Upper lobe of left lung (tissue), 6 donors: ENCODE measurements around the gene AKAP11. TPM values are rescaled to one million over a fixed set of nuclear protein-coding genes. Genes with fewer than 3 reads are reported as not detected.

ENCODE experiments used
- ATAC-seq, 2 donors: fragments of 200-7000 bp; cut with Tn5 transposase; one replicate each; pipeline ENCODE4 v1.9.1; 2022; ENCODE audit warnings: mild to moderate bottlenecking in 2 of 2, moderate library complexity in 2 of 2; ENCODE audit not compliant: low FRiP score in 2 of 2
- DNase-seq, 2 donors: peaks; one replicate each; pipeline ENCODE4 v3.0.0-alpha.2; 2019 to 2020
- H3K27ac ChIP-seq, 4 donors: fragments of 200-600 bp; sonication (generic); one replicate each; pipeline ENCODE4 v1.5.1; 2016 to 2019
- H3K27me3 ChIP-seq, 4 donors: fragments of 200-600 bp; sonication (generic); one replicate each; pipeline ENCODE4 v1.5.1; 2017 to 2019
- H3K36me3 ChIP-seq, 4 donors: fragments of 200-600 bp; sonication (generic); one replicate each; pipeline ENCODE4 v1.5.1; 2016 to 2019
- H3K4me1 ChIP-seq, 4 donors: fragments of 200-600 bp; sonication (generic); one replicate each; pipeline ENCODE4 v1.5.1; 2018 to 2019
- H3K4me3 ChIP-seq, 4 donors: fragments of 200-600 bp; sonication (generic); one replicate each; pipeline ENCODE4 v1.5.1; 2017 to 2019; ENCODE audit warnings: mild to moderate bottlenecking in 2 of 4, moderate library complexity in 1 of 4
- H3K9me3 ChIP-seq, 4 donors: fragments of 200-600 bp; sonication (generic); one replicate each; pipeline ENCODE4 v1.5.1; 2018 to 2019
- EP300 ChIP-seq, 4 donors: sonication (generic); formaldehyde crosslinking; IDR thresholded peaks; one replicate each; pipeline ENCODE4 v1.5.1; 2017; ENCODE audit warnings: antibody characterized with exemption in 4 of 4, control low read depth in 2 of 4
- POLR2A ChIP-seq, 4 donors: fragments of 450-650 bp; IDR thresholded peaks; one replicate each; pipeline ENCODE4 v1.5.1; 2016 to 2017; ENCODE audit warnings: antibody characterized with exemption in 4 of 4, mild to moderate bottlenecking in 2 of 4
- POLR2AphosphoS5 ChIP-seq, 2 donors: sonication (generic); formaldehyde crosslinking; IDR thresholded peaks; one replicate each; pipeline ENCODE4 v1.5.1; 2017; ENCODE audit warnings: antibody characterized with exemption in 2 of 2
- WGBS, 2 donors: methylation state at CpG; one replicate each; pipeline ENCODE4 v1.1.5; 2017 to 2018; 5-methylcytosine and 5-hydroxymethylcytosine counted together
- total RNA-seq, 6 donors: library from RNA; depleted of rRNA in 4 of 6; stranded (reverse); fragments of >200 nt in 4 of 6; gene quantifications; one replicate each; pipeline versions ENCODE4 v1.1.0 to v1.2.1, GENCODE V29; 2016 to 2021
- TF ChIP-seq, protein P1 (sequence below), 6 experiments: fragments of 450-650 bp in 4 of 6; fragments of 200-600 bp in 2 of 6; sonication (generic) in 2 of 6; IDR thresholded peaks; one replicate each; pipeline ENCODE4 v1.5.1; 2016 to 2019; ENCODE audit warnings: antibody characterized with exemption in 6 of 6
- donor health status: DM: no; HTN: no; CAD: no; lungs with moderate emphysema.
- donor health status: DM: no; HTN: yes; CAD: no; lungs with severe emphysema.

The AKAP11 gene
- total RNA-seq, 6 donors from 2014 or later: 22.8 to 72.2 (median 25.9) TPM

DNA sequence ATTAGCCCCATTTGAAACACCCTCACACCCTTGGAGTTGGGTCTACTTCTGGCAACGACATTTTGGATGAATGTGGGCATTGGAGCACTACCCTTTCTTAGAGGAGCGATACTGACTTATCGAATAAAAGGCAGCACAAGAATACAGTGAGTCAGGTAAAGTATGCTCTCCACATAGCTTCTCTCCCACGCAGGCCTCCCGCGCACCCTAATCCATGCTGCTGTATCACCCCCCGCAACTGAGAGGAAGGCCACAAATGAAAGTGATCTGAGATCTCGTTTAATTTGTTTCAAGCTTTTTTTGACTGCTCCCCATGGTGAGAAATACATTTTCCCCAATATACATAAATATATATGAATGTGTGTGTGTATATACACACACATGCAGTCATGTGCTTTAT, 25.4 kb upstream of the AKAP11 start:
- WGBS, 2 donors: 92 to 94% methylated on average over 8 of the region's 8 CpGs
- TF ChIP-seq POLR2AphosphoS5 (IDR thresholded peaks at IDR 0.05) (no peak), POLR2A (IDR thresholded peaks at IDR 0.05) (no peak), EP300 (IDR thresholded peaks at IDR 0.05) (no peak)
- TF ChIP-seq, protein P1, sequence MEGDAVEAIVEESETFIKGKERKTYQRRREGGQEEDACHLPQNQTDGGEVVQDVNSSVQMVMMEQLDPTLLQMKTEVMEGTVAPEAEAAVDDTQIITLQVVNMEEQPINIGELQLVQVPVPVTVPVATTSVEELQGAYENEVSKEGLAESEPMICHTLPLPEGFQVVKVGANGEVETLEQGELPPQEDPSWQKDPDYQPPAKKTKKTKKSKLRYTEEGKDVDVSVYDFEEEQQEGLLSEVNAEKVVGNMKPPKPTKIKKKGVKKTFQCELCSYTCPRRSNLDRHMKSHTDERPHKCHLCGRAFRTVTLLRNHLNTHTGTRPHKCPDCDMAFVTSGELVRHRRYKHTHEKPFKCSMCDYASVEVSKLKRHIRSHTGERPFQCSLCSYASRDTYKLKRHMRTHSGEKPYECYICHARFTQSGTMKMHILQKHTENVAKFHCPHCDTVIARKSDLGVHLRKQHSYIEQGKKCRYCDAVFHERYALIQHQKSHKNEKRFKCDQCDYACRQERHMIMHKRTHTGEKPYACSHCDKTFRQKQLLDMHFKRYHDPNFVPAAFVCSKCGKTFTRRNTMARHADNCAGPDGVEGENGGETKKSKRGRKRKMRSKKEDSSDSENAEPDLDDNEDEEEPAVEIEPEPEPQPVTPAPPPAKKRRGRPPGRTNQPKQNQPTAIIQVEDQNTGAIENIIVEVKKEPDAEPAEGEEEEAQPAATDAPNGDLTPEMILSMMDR (IDR thresholded peaks at IDR 0.05): no peak

DNA sequence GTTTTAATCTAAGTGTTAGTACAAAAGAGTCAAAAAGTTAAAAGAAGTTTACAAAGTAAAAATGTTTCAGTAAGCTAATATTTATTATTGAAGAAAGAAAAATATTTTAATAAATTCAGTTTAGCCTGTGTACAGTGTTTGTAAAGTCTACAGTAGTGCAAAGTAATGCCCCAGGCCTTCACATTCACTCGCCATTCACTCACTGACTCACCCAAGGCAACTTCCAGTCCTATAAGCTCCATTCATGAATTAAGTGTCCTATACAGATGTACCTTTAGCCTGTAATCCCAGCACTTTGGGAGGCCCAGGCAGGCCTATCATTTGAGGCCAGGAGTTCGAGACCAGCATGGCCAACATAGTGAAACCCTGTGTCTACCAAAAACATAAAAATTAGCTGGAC, 24.1 kb upstream of the AKAP11 start:
- no peaks in the 10 kb centered on the region for H3K9me3 ChIP-seq
- TF ChIP-seq EP300 (IDR thresholded peaks at IDR 0.05) (no peak), POLR2A (IDR thresholded peaks at IDR 0.05) (no peak), POLR2AphosphoS5 (IDR thresholded peaks at IDR 0.05) (no peak)
- TF ChIP-seq, protein P1 (IDR thresholded peaks at IDR 0.05): no peak
- no peak overlapping the region for H3K27ac ChIP-seq
- no peaks in the 10 kb centered on the region for H3K36me3 ChIP-seq
- DNase-seq (no peak), ATAC-seq (no peak)
- no peaks in the 10 kb centered on the region for H3K27me3 ChIP-seq
- H3K4me3 ChIP-seq: no peak overlapping the region
- H3K4me1 ChIP-seq: no peaks in the 10 kb centered on the region
- WGBS, 2 donors: 44 to 98% methylated on average over 2 of the region's 2 CpGs

More for the DNA sequence above, 25.4 kb upstream of the AKAP11 start:
- ATAC-seq: no peak
- no peaks in the 10 kb centered on the region for H3K36me3 ChIP-seq
- no peaks in the 10 kb centered on the region for H3K27me3 ChIP-seq
- H3K4me3 ChIP-seq: no peak overlapping the region
- no peaks in the 10 kb centered on the region for H3K4me1 ChIP-seq
- H3K9me3 ChIP-seq: no peaks in the 10 kb centered on the region
- DNase-seq: no peak
- no peak overlapping the region for H3K27ac ChIP-seq

DNA sequence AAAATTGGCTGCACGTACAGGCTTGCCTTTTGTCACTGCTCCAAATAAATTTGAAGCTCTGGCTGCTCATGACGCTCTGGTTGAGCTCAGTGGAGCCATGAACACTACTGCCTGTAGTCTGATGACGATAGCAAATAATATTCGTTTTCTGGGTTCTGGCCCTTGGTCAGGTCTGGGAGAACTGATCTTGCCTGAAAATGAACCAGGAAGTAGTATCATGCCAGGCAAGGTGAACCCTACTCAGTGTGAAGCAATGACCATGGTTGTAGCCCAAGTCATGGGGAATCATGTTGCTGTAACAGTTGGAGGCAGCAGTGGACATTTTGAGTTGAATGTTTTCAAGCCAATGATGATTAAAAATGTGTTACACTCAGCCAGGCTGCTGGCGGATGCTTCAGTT, 16.1 kb upstream of the AKAP11 start:
- TF ChIP-seq POLR2AphosphoS5 (IDR thresholded peaks at IDR 0.05) (no peak), POLR2A (IDR thresholded peaks at IDR 0.05) (no peak), EP300 (IDR thresholded peaks at IDR 0.05) (no peak)
- TF ChIP-seq, protein P1 (IDR thresholded peaks at IDR 0.05): no peak
- no peak for DNase-seq
- no peaks in the 10 kb centered on the region for H3K4me1 ChIP-seq
- 79 to 82% methylated on average over 5 of the region's 5 CpGs for WGBS, 2 donors
- H3K4me3 ChIP-seq: no peak overlapping the region
- H3K27ac ChIP-seq: no peak overlapping the region
- H3K27me3 ChIP-seq: no peaks in the 10 kb centered on the region
- no peaks in the 10 kb centered on the region for H3K9me3 ChIP-seq
- H3K36me3 ChIP-seq: no peaks in the 10 kb centered on the region
- no peak for ATAC-seq

DNA sequence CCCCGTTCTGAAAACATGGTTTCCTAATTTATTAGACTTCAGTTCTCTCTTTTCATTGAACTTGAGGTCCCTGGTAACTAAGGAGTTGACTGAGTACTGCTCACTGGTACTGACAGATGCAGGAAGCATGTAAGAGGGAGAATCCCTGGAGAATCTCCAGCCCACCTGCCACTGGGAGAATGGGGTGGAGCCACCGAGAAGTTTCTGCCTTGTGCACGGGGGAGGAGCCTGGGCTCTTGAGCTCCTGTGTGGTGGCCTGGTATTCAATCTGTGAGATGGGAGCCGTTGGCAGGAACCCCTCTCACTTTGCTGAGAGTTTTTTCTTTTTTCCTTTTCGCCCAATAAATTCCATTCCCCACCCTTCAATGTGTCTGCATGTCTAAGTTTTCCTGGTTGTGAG, 13.2 kb upstream of the AKAP11 start:
- Histone ChIP-seq H3K27ac (no peak overlapping the region), H3K36me3 (no peaks in the 10 kb centered on the region), H3K9me3 (no peaks in the 10 kb centered on the region), H3K27me3 (no peaks in the 10 kb centered on the region), H3K4me3 (no peak overlapping the region), H3K4me1 (no peaks in the 10 kb centered on the region)
- DNase-seq (no peak), ATAC-seq (no peak)
- TF ChIP-seq POLR2A (IDR thresholded peaks at IDR 0.05) (no peak), EP300 (IDR thresholded peaks at IDR 0.05) (no peak), POLR2AphosphoS5 (IDR thresholded peaks at IDR 0.05) (no peak)
- TF ChIP-seq, protein P1 (IDR thresholded peaks at IDR 0.05): no peak
- WGBS, 2 donors: 80 to 85% methylated on average over 5 of the region's 5 CpGs

DNA sequence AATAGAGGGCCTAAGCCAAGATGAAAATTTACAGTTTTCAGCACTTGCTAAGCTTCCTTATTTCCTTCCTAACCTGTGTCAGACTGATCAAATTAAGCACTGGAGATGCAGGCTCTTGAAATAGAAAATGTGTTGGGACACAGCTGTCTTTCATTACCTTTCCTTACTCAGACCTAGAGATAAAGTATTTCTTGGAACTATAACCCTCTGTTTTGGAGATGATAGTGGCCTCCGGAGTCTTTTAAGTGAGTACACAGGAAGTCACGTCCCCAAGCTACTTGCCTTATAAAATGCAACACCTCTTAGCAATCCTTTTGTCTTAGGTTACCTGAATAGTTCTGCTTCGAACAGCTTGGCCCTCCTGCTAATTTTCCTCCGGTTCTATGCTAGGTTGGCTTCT, 12.4 kb upstream of the AKAP11 start:
- H3K9me3 ChIP-seq: no peaks in the 10 kb centered on the region
- H3K4me1 ChIP-seq: no peaks in the 10 kb centered on the region
- no peak overlapping the region for H3K4me3 ChIP-seq
- ATAC-seq (no peak), DNase-seq (no peak)
- WGBS, 2 donors: 92 to 95% methylated on average over 4 of the region's 4 CpGs
- no peaks in the 10 kb centered on the region for H3K36me3 ChIP-seq
- TF ChIP-seq, protein P1 (IDR thresholded peaks at IDR 0.05): no peak
- TF ChIP-seq POLR2AphosphoS5 (IDR thresholded peaks at IDR 0.05) (no peak), POLR2A (IDR thresholded peaks at IDR 0.05) (no peak), EP300 (IDR thresholded peaks at IDR 0.05) (no peak)
- H3K27ac ChIP-seq: no peak overlapping the region
- H3K27me3 ChIP-seq: no peaks in the 10 kb centered on the region
